AML-193 (cell line): ENCODE measurements around the gene STX4.

ENCODE experiments used
- DNase-seq, 2 experiments: peaks; one replicate each; lab custom pipeline; 2025; lab: John Stamatoyannopoulos, UW

STX4 gene

GRCh38 chr16:31032736-31033708 is at the start of gene STX4:
Gene STX4 (plus strand): TSS chr16:31033558. CDS start chr16:31033806, 248 bp downstream.
- peak; percentile 98 for DNase-seq

GRCh38 chr16:30983898-30984610 is 49.3 kb upstream of the STX4 start:
- no peak for DNase-seq

GRCh38 chr16:30984669-30985400 is 48.5 kb upstream of the STX4 start, which contains the start of gene HSD3B7:
Gene HSD3B7 (plus strand): TSS chr16:30985207. CDS start chr16:30985659, 452 bp downstream.
- peak; percentile 47 to 57 for DNase-seq

GRCh38 chr16:30985401-30986128 is 47.8 kb upstream of the STX4 start:
- DNase-seq = no peak

GRCh38 chr16:30986129-30986991 is 47.0 kb upstream of the STX4 start:
- no peak for DNase-seq

- DNase-seq = no peak
Measured at GRCh38 chr16:30987581-30988190, 45.7 kb upstream of the STX4 start.

GRCh38 chr16:30989469-30990047 is 43.8 kb upstream of the STX4 start:
- DNase-seq = no peak

- no peak for DNase-seq
Measured at GRCh38 chr16:30990105-30990504, 43.3 kb upstream of the STX4 start.

- no peak for DNase-seq
Measured at GRCh38 chr16:30991052-30991451, 42.3 kb upstream of the STX4 start.

GRCh38 chr16:30992276-30992780 is 41.0 kb upstream of the STX4 start:
- DNase-seq = no peak

GRCh38 chr16:30992931-30993816 is 40.2 kb upstream of the STX4 start:
- DNase-seq = no peak

GRCh38 chr16:30995927-30996323 is 37.4 kb upstream of the STX4 start:
- DNase-seq = no peak

- DNase-seq = no peak
Measured at GRCh38 chr16:30996324-30996984, 36.9 kb upstream of the STX4 start.

GRCh38 chr16:30996985-30997724 is 36.2 kb upstream of the STX4 start:
- DNase-seq = no peak

- DNase-seq = no peak
Measured at GRCh38 chr16:30997725-30998711, 35.3 kb upstream of the STX4 start.
